ENCODE data around the gene CSF1R.

- no peak for TF ChIP-seq CTCF (IDR thresholded peaks at IDR 0.05 in 4 of 5, conservative IDR thresholded peaks at IDR 0.05 in 1 of 5)
- TF ChIP-seq POLR2A (IDR thresholded peaks at IDR 0.05): no peak
Measured at GRCh38 chr5:150101023-150101422, 14.7 kb upstream of the CSF1R start.
